HG03354 (cell line): ENCODE results near the gene PPIL6.

ENCODE experiments used
- ATAC-seq: cut with Tn5 transposase; IDR thresholded peaks from one replicate; pipeline ENCODE4 v1.9.1; 2021; ENCODE audit warnings: mild to moderate bottlenecking; ENCODE audit not compliant: unreplicated experiment, poor library complexity, severe bottlenecking

Gene PPIL6

GRCh38 chr6:109342911-109343310 is 97.5 kb downstream of the PPIL6 start:
- no peak for ATAC-seq

- ATAC-seq = no peak
These were observed 97.9 kb downstream of the PPIL6 start for GRCh38 chr6:109342506-109342905.

- ATAC-seq = no peak
These were observed 99.6 kb downstream of the PPIL6 start for GRCh38 chr6:109340811-109341210.
